H1 (cell line): Measurements from ENCODE around the gene CISD1.

Experiments used
- ATF2 ChIP-seq: IDR thresholded peaks from 2 replicates; pipeline ENCODE4 v1.6.1; 2012; ENCODE audit warnings: low read length, inconsistent platforms
- CTCF ChIP-seq, 3 experiments: IDR thresholded peaks; 1 replicate in 2 of 3; 2 replicates in 1 of 3; pipeline versions ENCODE4 v1.5.1 to v1.6.1; 2011; ENCODE audit warnings: low read length in 3 of 3, mild to moderate bottlenecking in 3 of 3, inconsistent platforms in 2 of 3, low read depth in 1 of 3, moderate library complexity in 1 of 3; ENCODE audit not compliant: insufficient read depth in 1 of 3; ENCODE audit errors: control extremely low read depth in 1 of 3
- POLR2A ChIP-seq, 2 experiments: IDR thresholded peaks; 1 replicate in 1 of 2; 2 replicates in 1 of 2; pipeline ENCODE4 v1.6.1; 2011; ENCODE audit warnings: low read depth in 2 of 2, low read length in 2 of 2, mild to moderate bottlenecking in 2 of 2; ENCODE audit errors: control extremely low read depth in 1 of 2
- RFX5 ChIP-seq: IDR thresholded peaks from 2 replicates; pipeline ENCODE4 v1.6.1; 2011; ENCODE audit warnings: low read depth, low read length, improper control_type of control experiment, borderline replicate concordance

- TF ChIP-seq ATF2 (no peak), CTCF (IDR thresholded peaks at IDR 0.05; ENCODE audit: control extremely low read depth in 1 of 3, insufficient read depth in 1 of 3, low read depth in 1 of 3, low read length in 3 of 3) (no peak), POLR2A (IDR thresholded peaks at IDR 0.05; ENCODE audit: control extremely low read depth in 1 of 2, low read depth in 2 of 2, low read length in 2 of 2) (no peak), RFX5 (no peak)
These were observed 29.3 kb upstream of the CISD1 start for GRCh38 chr10:58239561-58240169.
